RWPE2 (cell line): ENCODE measurements around the gene MORN2.

ENCODE experiments used
- ATAC-seq: fragments of 200-7000 bp; cut with Tn5 transposase; 3 replicates; pipeline ENCODE4 v1.9.1; 2021; ENCODE audit warnings: low read depth
- DNase-seq: peaks from one replicate; pipeline ENCODE4 v3.0.0-alpha.2; 2020; ENCODE audit warnings: low spot score
- H3K27ac ChIP-seq: fragments of 450-650 bp; 2 replicates; pipeline ENCODE4 v1.5.1; 2017; ENCODE audit warnings: mild to moderate bottlenecking; ENCODE audit not compliant: poor library complexity, severe bottlenecking
- H3K27me3 ChIP-seq: fragments of 250-450 bp; sonication (Bioruptor Pico); 2 replicates; pipeline ENCODE4 v1.5.1; 2021; ENCODE audit warnings: mild to moderate bottlenecking, moderate library complexity; ENCODE audit not compliant: insufficient read depth, poor library complexity, severe bottlenecking
- H3K36me3 ChIP-seq: fragments of 250-450 bp; sonication (Bioruptor Pico); 2 replicates; pipeline ENCODE4 v1.5.1; 2020; ENCODE audit warnings: low read depth, mild to moderate bottlenecking, moderate library complexity
- H3K4me1 ChIP-seq: fragments of 250-450 bp; sonication (Bioruptor Pico); 2 replicates; pipeline ENCODE4 v1.5.1; 2021; ENCODE audit warnings: mild to moderate bottlenecking, moderate library complexity; ENCODE audit not compliant: insufficient read depth, poor library complexity, severe bottlenecking
- H3K4me3 ChIP-seq: fragments of 250-450 bp; sonication (Bioruptor Pico); 2 replicates; pipeline ENCODE4 v1.5.1; 2021; ENCODE audit warnings: mild to moderate bottlenecking, moderate library complexity; ENCODE audit not compliant: severe bottlenecking
- H3K9me3 ChIP-seq: fragments of 250-450 bp; sonication (Bioruptor Pico); 2 replicates; pipeline ENCODE4 v1.5.1; 2021; ENCODE audit warnings: mild to moderate bottlenecking, moderate library complexity; ENCODE audit not compliant: severe bottlenecking
- TF ChIP-seq, protein P1 (sequence below): fragments of 450-650 bp; IDR thresholded peaks from one replicate; pipeline ENCODE4 v1.5.1; 2017; ENCODE audit warnings: mild to moderate bottlenecking, moderate library complexity; ENCODE audit not compliant: poor library complexity, severe bottlenecking

MORN2 gene

DNA sequence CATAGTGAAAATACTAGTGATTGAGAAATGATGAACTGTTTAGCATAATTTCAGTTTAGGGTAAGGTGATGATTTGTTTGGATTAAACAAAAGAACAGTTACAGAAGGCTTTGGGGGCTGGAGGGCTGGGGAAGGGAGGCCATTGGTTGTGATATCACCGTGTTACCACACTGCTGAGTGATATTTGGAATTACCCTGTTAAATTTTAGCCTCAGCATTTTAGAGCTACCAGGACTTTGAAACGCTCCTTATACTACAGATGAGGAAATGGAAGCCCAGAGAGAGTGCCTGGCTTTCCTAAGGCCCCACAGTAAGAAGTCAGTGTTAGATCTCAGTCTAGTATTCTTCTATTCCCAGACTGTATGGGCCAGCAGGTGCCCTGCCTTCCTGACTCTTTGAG is 29.5 kb downstream of the MORN2 start:
- H3K27ac ChIP-seq, result no peak overlapping the region
- H3K4me1 ChIP-seq, result peaks cover 12% of the 10 kb centered on the region
- no peaks in the 10 kb centered on the region for H3K27me3 ChIP-seq
- no peak overlapping the region for H3K4me3 ChIP-seq
- no peaks in the 10 kb centered on the region for H3K36me3 ChIP-seq
- H3K9me3 ChIP-seq, result no peaks in the 10 kb centered on the region
- ATAC-seq (no peak), DNase-seq (no peak)
- TF ChIP-seq, protein P1, sequence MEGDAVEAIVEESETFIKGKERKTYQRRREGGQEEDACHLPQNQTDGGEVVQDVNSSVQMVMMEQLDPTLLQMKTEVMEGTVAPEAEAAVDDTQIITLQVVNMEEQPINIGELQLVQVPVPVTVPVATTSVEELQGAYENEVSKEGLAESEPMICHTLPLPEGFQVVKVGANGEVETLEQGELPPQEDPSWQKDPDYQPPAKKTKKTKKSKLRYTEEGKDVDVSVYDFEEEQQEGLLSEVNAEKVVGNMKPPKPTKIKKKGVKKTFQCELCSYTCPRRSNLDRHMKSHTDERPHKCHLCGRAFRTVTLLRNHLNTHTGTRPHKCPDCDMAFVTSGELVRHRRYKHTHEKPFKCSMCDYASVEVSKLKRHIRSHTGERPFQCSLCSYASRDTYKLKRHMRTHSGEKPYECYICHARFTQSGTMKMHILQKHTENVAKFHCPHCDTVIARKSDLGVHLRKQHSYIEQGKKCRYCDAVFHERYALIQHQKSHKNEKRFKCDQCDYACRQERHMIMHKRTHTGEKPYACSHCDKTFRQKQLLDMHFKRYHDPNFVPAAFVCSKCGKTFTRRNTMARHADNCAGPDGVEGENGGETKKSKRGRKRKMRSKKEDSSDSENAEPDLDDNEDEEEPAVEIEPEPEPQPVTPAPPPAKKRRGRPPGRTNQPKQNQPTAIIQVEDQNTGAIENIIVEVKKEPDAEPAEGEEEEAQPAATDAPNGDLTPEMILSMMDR, result no peak

DNA sequence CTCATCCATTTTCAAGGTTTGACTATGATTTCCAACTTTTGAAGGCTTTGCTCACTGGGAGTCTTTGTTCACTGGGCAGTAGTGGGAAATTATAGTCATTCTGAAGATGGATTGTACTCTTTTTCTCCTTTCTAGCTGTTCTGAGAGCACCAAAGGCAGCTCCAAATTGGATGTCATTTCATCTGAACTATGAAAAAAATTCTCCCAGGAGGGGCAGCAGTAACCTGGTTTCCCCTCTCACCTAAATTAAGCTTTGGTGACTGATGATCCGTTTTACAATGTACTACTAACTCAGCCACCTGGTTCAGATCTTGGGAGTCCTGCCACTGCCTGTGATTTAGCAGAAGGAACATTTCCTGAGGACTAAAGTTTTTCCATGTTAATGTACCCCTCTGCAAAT is 31.5 kb downstream of the MORN2 start:
- Histone ChIP-seq H3K36me3 (no peaks in the 10 kb centered on the region), H3K4me1 (peaks cover 12% of the 10 kb centered on the region), H3K4me3 (no peak overlapping the region), H3K27ac (no peak overlapping the region), H3K27me3 (no peaks in the 10 kb centered on the region), H3K9me3 (no peaks in the 10 kb centered on the region)
- ATAC-seq (no peak), DNase-seq (no peak)
- TF ChIP-seq, protein P1, result no peak

DNA sequence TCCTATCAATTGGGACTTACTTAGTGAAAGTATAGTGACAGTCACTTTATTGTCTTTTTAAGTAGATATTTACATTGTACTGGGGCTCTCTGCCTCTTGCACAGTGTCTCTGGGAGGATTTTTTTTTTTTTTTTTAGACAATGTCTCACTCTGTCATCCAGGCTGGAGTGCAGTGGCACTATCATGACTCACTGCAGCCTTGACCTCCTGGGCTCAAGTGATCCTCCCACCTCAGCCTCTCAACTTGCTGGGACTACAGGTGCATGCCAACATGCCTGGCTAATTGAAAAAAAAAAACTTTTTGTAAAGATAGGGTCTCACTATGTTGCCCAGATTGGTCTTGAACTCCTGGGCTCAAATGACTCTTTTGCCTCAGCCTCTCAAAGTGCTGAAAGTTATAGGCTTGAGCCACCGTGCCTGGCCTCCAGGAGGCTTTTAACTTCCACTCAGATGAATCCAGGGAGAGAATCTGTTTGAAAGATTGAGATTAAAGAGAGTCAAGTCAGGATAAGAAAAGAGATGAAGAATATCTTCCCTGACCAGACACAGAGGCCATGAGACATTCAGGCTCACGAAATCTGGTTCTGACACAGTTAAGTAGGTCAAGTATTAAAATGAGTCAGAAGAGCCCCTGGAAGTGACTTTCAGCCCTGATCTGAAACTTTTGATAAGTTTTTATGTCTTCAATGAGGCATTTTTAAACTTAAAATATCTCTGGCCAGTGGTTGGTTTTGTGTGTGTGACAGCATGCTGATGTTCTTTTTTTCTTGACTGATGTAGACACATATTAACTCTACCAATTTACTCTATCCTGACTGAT is 32.2 kb downstream of the MORN2 start:
- H3K27me3 ChIP-seq, result no peaks in the 10 kb centered on the region
- no peaks in the 10 kb centered on the region for H3K36me3 ChIP-seq
- TF ChIP-seq, protein P1, result no peak
- DNase-seq, result no peak
- no peak overlapping the region for H3K4me3 ChIP-seq
- H3K9me3 ChIP-seq, result no peaks in the 10 kb centered on the region
- H3K27ac ChIP-seq, result no peak overlapping the region
- peaks cover 12% of the 10 kb centered on the region for H3K4me1 ChIP-seq
- no peak for ATAC-seq

DNA sequence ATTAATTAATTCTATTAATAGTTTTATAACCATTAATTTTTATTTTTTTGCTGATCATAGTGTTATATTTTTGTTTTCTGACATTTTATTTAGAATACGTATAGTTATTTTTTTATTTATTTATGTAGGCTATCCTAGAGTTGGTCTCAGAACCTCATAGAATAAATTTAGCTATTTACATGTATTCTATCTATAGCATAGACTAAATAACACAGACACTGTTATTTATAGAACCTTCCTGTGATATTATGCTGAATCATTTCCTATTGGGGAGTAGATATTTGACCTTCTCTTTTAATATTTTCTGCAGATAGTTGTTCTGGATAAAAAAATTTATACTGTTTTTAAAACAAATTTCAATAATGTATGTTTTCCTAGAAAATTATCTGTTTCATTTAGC is 34.1 kb downstream of the MORN2 start:
- Histone ChIP-seq H3K4me1 (peaks cover 12% of the 10 kb centered on the region), H3K9me3 (no peaks in the 10 kb centered on the region), H3K27ac (no peak overlapping the region), H3K27me3 (no peaks in the 10 kb centered on the region), H3K4me3 (no peak overlapping the region), H3K36me3 (no peaks in the 10 kb centered on the region)
- DNase-seq (no peak), ATAC-seq (no peak)
- TF ChIP-seq, protein P1, result no peak

DNA sequence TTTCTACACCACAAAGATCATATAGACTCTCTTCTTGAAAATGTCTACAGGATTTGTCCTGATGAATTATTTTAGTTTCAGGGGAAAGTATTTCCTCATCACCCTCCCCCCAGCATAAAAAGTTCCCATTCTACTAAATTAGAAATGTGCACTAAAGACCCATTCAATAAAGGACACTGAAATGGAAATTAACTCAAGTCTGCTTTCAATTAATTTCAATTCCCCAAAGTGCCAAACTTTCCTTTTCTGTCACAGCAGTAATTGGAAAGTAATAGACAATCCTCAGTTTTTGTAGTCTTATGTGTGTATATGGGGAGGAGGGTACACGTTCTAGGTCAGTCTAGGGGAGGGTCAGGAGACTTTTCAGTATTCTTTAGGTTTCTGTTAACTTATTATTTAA is 35.4 kb downstream of the MORN2 start:
- Histone ChIP-seq H3K4me3 (no peak overlapping the region), H3K9me3 (no peaks in the 10 kb centered on the region), H3K36me3 (no peaks in the 10 kb centered on the region), H3K27ac (no peak overlapping the region), H3K4me1 (peaks cover 6% of the 10 kb centered on the region), H3K27me3 (no peaks in the 10 kb centered on the region)
- no peak for DNase-seq
- TF ChIP-seq, protein P1, result no peak
- no peak for ATAC-seq
